ENCODE results near the gene CLEC11A.
"Not testable (repeated sequence)": the region's sequence is repeated elsewhere in the genome, so short reads cannot be mapped to it uniquely, and the experiment has no call there.

CLEC11A gene

DNA sequence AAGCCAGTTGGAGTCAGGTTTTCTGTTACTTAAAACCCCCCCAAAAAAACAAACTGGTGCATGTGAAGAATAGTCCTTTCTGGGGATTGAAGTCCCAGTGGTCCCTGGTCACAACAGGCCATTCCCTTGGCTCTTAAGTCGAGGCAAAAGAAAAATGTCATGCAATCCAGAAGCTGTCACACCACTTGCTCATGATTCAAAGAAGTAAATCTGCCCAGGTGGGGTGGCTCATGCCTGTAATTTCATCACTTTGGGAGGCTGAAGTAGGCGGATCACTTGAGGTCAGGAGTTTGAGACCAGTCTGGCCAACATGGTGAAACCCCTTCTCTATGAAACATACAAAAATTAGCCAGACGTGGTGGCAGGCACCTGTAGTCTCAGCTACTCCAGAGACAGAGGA, 38.3 kb downstream of the CLEC11A start:
- not testable (repeated sequence) for DNase-seq

GRCh38 chr19:50763521-50763920, 40.4 kb downstream of the CLEC11A start:
- not testable (repeated sequence) for DNase-seq

DNA sequence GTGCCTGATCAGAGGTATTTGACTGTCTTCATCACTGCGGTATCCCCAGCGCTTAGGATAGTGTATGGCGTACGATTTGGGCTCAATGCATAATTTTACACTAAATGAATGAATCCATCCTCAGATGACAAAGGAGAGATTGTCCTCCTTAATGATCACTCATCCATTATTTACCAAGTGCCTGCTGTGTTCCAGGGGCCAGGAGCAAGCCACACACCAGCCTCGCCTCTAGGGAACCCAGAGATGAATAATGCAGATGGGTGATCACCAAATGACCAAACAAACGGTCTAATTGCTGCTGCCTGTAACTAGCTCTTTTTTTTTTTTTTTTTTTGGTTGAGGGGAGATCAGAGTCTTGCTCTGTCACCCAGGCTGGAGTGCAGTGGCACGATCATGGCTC, 41.2 kb downstream of the CLEC11A start:
- DNase-seq: no peak

DNA sequence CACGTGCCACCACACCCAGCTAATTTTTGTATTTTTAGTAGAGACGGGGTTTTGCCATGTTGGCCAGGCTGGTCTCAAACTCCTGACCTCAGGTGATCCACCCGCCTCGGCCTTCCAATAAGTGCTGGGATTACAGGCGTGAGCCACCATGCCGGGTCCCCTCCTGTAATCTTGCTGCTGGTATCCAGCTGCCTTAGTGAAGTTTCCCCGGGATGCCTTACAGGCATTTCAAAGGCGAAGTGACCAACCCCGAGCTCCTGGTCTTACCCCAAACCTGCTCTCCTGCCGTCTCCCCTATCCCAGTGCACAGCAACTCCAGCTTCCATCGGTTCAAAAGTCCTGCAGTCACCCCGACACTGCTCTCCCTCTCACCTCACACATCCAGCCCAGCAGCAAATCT, 43.6 kb downstream of the CLEC11A start:
- not testable (repeated sequence) for DNase-seq

DNA sequence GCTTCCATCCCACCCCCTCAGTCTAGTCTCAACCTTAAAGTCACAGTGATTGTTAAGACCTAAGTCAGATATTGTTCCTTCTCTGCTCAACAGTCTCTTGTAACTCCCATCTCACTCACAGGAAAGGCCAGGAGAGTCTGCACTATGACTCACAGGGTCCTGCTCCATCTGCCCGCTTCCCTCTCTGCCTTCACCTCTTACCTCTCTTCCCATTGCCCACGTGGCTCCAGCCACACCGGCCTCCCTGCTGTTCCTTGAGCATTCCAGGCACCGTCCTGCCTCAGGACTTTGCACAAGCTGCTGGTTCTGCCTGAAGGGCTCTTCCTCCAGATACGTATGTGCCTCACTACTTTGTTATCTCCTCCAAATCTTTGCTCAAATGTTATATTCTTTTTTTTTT, 44.1 kb downstream of the CLEC11A start:
- DNase-seq: not testable (repeated sequence)

- DNase-seq: no peak
Observed at GRCh38 chr19:50768277-50768676, 45.1 kb downstream of the CLEC11A start.

GRCh38 chr19:50770164-50770563, 47.0 kb downstream of the CLEC11A start, which contains the start of gene GPR32:
Gene GPR32, plus strand, starts transcription at chr19:50770464. Its CDS starts 137 bp downstream, at chr19:50770601.
- DNase-seq: not testable (repeated sequence)

DNA sequence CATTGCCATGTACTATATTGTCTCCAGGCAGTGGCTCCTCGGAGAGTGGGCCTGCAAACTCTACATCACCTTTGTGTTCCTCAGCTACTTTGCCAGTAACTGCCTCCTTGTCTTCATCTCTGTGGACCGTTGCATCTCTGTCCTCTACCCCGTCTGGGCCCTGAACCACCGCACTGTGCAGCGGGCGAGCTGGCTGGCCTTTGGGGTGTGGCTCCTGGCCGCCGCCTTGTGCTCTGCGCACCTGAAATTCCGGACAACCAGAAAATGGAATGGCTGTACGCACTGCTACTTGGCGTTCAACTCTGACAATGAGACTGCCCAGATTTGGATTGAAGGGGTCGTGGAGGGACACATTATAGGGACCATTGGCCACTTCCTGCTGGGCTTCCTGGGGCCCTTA, 47.7 kb downstream of the CLEC11A start:
- DNase-seq: no peak

DNA sequence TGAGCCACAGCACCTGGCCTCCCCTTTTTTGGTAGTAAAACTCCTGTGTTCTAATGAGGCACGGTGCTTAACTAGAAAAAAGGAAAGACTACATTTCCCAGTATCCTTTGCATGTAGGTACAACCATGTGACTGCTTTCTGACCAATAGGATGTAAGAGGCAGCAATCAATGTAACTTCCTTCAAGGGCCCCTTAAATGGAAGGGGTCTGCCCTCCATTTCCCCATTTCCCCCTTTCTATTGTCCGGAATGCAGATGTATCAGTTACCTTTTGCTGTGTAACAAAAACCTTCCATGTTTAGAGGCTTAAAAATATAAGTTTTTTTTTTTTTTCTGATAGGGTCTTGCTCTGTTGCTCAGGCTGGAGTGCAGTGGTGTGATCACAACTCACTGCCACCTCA, 49.3 kb downstream of the CLEC11A start:
- peak in 1 of 5 donors; percentile 23 for DNase-seq

- not testable (repeated sequence) for DNase-seq
Observed at GRCh38 chr19:50772912-50773311, 49.7 kb downstream of the CLEC11A start.

- DNase-seq: not testable (repeated sequence)
Observed at GRCh38 chr19:50773454-50773853, 50.3 kb downstream of the CLEC11A start.

All from T-helper 1 cell (primary cell).